Left lung (tissue), 10 donors: ENCODE measurements around the gene SLC9A3. TPM values are rescaled to one million over a fixed set of nuclear protein-coding genes. Genes with fewer than 3 reads are reported as not detected.

ENCODE experiments used
- ATAC-seq: fragments of 200-7000 bp; cut with Tn5 transposase; one replicate; pipeline ENCODE4 v1.9.1; 2020; ENCODE audit warnings: moderate library complexity
- DNase-seq, 4 donors: peaks; one replicate each; pipeline ENCODE4 v3.0.0-alpha.2; 2013 to 2020
- H3K27ac ChIP-seq, 2 donors: fragments of 200-600 bp; sonication (generic) in 1 of 2; one replicate each; pipeline versions ENCODE4 v1.5.0 to v1.8.0; 2020 to 2021
- H3K27me3 ChIP-seq, 2 donors: fragments of 200-600 bp; sonication (generic) in 1 of 2; one replicate each; pipeline versions ENCODE4 v1.5.0 to v1.8.0; 2020 to 2021
- H3K36me3 ChIP-seq, 2 donors: fragments of 200-600 bp; sonication (generic) in 1 of 2; one replicate each; pipeline versions ENCODE4 v1.5.0 to v1.8.0; 2020 to 2021
- H3K4me1 ChIP-seq, 2 donors: fragments of 200-600 bp; one replicate each; pipeline ENCODE4 v1.8.0; 2021
- H3K4me3 ChIP-seq, 2 donors: fragments of 200-600 bp; sonication (generic) in 1 of 2; one replicate each; pipeline versions ENCODE4 v1.5.0 to v1.8.0; 2020 to 2021; ENCODE audit warnings: mild to moderate bottlenecking in 1 of 2
- H3K9me3 ChIP-seq, 2 donors: fragments of 200-600 bp; sonication (generic) in 1 of 2; one replicate each; pipeline versions ENCODE4 v1.5.0 to v1.8.0; 2020 to 2021
- intact Hi-C, 2 donors: fragments of 100-400 bp; cut with DNase I; formaldehyde crosslinking; loops; one replicate each; pipeline versions ENCODE4 v1.11.2 to v1.14.2; 2022
- polyA plus RNA-seq, 6 donors: library from polyadenylated mRNA; unstranded; fragments of 120-200 nt; gene quantifications; one replicate each; pipeline ENCODE4 v1.2.1, GENCODE V29; 2013; ENCODE audit not compliant: insufficient read length in 6 of 6
- total RNA-seq, 2 donors: library from RNA; stranded (reverse); fragmentation: NEBNext Ultra II Directional; extraction: Animal tissue kit (Norgen Biotek cat#: 25700); gene quantifications; one replicate each; pipeline ENCODE4 v1.2.1, GENCODE V29; 2021
- TF ChIP-seq, protein P1 (sequence below), 2 donors: fragments of 200-600 bp; sonication (generic) in 1 of 2; IDR thresholded peaks; one replicate each; pipeline versions ENCODE4 v1.5.0 to v1.8.0; 2021; ENCODE audit warnings: antibody characterized with exemption in 2 of 2
- donor health status: DM: no; HTN: yes; CAD: no.
- donor health status: DM: no; HTN: no; CAD: no.

SLC9A3 gene
- total and polyA plus RNA-seq, 8 donors: 0.99 to 4.3 (median 2.9) TPM

DNA sequence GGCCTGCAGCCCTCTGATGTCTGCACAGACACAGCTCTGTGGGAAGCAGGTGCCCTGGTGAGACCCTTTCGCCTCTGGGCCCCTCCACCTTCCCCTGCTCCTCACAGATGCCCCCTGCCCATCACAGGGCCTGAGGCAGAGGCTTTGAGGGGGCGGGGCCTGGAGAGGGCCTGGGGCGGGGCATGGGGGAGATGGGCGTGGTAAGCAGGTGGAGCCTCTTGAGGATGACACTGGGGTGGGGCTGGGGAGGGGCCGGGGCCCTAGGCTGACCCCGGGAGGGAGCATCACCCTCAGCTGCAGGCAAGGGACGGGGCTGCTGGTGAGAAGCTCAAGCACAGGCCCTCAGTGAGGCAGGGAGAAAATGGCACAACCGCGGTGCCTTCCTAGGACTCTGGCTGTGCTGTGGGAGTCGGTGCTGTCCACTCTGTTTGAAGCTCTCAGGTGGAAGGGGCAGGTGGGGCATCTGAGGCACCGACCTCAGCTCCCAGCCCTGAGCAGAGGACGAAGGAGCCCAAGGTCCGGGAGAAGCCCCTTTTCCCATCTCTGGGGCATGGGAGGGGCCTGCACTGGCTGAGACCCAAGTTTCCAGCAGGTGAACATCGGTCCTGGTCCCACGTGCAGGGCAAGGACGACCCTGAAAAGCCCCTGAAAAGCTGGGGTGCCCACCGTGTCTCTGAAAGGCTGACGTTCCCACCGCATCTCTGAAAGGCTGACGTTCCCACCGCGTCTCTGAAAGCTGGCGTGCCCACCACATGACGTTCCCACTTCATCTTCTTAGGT, 17.5 kb upstream of the SLC9A3 start:
- no peaks in the 10 kb centered on the region for H3K36me3 ChIP-seq
- H3K9me3 ChIP-seq: no peaks in the 10 kb centered on the region
- intact Hi-C loops: no loop called here
- ATAC-seq (no peak), DNase-seq (peak in 1 of 4 donors; percentile 20)
- TF ChIP-seq, protein P1, sequence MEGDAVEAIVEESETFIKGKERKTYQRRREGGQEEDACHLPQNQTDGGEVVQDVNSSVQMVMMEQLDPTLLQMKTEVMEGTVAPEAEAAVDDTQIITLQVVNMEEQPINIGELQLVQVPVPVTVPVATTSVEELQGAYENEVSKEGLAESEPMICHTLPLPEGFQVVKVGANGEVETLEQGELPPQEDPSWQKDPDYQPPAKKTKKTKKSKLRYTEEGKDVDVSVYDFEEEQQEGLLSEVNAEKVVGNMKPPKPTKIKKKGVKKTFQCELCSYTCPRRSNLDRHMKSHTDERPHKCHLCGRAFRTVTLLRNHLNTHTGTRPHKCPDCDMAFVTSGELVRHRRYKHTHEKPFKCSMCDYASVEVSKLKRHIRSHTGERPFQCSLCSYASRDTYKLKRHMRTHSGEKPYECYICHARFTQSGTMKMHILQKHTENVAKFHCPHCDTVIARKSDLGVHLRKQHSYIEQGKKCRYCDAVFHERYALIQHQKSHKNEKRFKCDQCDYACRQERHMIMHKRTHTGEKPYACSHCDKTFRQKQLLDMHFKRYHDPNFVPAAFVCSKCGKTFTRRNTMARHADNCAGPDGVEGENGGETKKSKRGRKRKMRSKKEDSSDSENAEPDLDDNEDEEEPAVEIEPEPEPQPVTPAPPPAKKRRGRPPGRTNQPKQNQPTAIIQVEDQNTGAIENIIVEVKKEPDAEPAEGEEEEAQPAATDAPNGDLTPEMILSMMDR (IDR thresholded peaks at IDR 0.05): no peak
- no peak overlapping the region for H3K4me3 ChIP-seq
- no peak overlapping the region for H3K27ac ChIP-seq
- peaks cover 0 to 13% of the 10 kb centered on the region in 2 donors for H3K4me1 ChIP-seq
- peaks cover 6 to 76% of the 10 kb centered on the region in 2 donors for H3K27me3 ChIP-seq

DNA sequence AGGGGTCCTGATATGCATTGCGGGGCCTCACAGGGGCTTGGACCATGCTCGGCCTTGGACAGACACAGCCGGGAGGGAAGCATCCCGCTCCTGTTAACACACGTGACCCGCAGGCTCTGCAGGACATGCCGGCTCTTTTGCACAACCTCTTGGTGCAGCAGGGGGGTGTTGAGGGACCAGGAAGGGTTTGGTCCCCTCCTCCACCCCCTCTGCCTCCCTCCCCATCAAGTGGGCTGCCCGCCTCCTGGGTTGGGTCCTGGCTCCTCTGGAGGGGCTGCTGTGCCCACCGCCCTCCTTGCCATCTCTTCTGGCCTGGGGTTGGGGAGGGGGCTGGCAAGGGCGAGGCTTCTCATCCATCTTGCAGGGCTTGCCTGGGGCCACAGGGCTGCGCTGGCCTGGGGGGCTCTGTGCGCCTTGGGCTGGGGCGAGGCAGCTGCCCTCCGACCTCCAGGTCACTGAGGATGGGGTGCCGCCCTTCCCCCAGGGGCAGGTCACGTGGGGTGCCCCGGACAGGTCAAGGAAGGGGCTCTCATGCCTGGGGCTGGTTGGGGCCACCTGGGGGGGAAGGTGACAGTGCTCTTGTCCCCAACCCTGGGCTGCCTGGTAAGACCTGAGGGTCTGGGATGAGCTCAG, 16.8 kb upstream of the SLC9A3 start:
- Histone ChIP-seq H3K4me3 (no peak overlapping the region), H3K27me3 (peaks cover 6 to 72% of the 10 kb centered on the region in 2 donors), H3K36me3 (no peaks in the 10 kb centered on the region), H3K27ac (no peak overlapping the region), H3K4me1 (peaks cover 0 to 13% of the 10 kb centered on the region in 2 donors), H3K9me3 (no peaks in the 10 kb centered on the region)
- DNase-seq: peak in 2 of 4 donors; percentile 27 to 63
- intact Hi-C loops: no loop called here
- TF ChIP-seq, protein P1 (IDR thresholded peaks at IDR 0.05): no peak
- no peak for ATAC-seq

DNA sequence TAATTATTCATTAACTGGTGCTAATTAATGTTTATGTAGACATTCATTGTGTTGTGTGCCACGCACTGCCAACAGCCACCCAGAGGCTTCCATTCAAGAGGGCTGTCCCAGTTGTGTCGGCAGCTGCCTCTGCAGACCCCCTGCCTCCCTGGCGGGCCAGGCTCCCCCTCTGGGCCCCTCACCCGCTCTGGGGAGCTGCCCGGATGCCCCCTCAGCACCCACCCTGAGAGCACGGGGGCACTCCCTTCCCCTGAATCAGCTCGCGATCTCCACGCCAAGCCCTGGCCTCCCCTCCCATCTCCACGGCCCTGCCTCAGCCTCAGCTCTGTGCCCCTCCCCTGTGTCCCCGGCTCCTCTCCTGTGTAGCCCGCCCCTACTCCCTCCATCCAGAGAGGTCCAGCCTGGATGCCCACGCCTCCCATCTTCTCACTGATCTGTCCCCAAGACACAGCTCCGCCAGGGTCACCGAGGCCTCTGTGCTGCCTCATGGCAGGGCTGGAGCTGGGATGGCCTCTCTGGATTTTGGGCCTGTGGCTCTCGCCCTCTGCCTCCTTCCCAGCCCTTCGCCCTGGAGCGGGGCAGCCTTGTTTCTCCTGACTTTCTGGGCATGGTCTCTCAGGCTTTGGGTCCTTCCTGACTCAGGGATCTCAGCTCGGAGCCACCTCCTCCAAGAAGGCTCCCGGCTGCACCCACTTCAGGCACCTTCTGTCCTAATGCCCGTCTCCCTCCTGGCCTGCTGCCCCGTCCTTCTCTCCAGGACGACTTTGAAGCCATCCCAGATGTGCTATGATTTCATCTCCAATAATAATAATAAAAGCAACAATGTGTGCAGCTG, 16.0 kb upstream of the SLC9A3 start:
- ATAC-seq: no peak
- TF ChIP-seq, protein P1 (IDR thresholded peaks at IDR 0.05): no peak
- peaks cover 6 to 72% of the 10 kb centered on the region in 2 donors for H3K27me3 ChIP-seq

DNA sequence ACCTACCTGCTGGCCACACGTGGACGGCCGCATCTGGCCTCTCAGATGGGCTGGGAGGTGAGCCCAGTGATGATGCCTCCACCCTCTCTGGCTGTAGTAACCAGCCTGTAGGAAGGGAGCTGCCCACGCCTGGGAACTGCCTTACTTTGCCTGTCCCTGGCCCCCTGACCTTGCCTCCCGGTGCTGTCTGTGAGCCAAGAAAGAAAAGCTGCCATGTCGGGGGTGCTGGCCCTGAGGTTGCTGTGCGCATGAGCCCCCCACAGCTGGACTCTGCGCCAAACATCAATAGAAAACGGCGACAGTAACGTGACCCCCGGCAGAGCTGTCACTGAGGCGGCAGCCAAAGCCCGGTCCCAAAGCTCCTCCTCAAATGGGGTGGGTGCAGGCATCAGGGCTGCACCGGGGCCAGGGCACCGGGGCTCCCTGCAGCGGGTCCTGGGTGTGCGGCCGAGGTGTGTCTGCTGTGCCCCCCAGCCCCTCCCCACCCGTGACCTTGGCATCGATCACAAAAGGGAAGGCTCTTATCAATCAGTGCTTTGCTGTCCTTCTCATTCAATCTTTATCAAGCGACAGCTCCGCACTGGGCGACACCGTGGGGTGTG, 15.3 kb upstream of the SLC9A3 start:
- ATAC-seq (no peak), DNase-seq (peak in 2 of 4 donors; percentile 15 to 66)
- H3K9me3 ChIP-seq: no peaks in the 10 kb centered on the region

More for the DNA sequence above, 16.0 kb upstream of the SLC9A3 start:
- Histone ChIP-seq H3K4me1 (peaks cover 0 to 13% of the 10 kb centered on the region in 2 donors), H3K9me3 (no peaks in the 10 kb centered on the region), H3K4me3 (no peak overlapping the region), H3K27ac (no peak overlapping the region), H3K36me3 (no peaks in the 10 kb centered on the region)
- intact Hi-C loops: no loop called here
- DNase-seq: peak in 2 of 4 donors; percentile 22 to 68

More for the DNA sequence above, 15.3 kb upstream of the SLC9A3 start:
- Histone ChIP-seq H3K27me3 (peaks cover 6 to 78% of the 10 kb centered on the region in 2 donors), H3K27ac (no peak overlapping the region), H3K36me3 (no peaks in the 10 kb centered on the region), H3K4me1 (peaks cover 0 to 13% of the 10 kb centered on the region in 2 donors), H3K4me3 (no peak overlapping the region)
- intact Hi-C loops: no loop called here
- TF ChIP-seq, protein P1 (IDR thresholded peaks at IDR 0.05): no peak
